Endothelial cell of umbilical vein (primary cell): ENCODE data around the gene LILRB3.

Experiments
- CTCF ChIP-seq, 2 donors: IDR thresholded peaks; 1 replicate in 1 of 2; 2 replicates in 1 of 2; pipeline ENCODE4 v1.5.1; 2011; ENCODE audit warnings: low read length in 2 of 2, mild to moderate bottlenecking in 2 of 2, moderate library complexity in 2 of 2, control low read depth in 1 of 2, inconsistent platforms in 1 of 2, low read depth in 1 of 2; ENCODE audit not compliant: insufficient read depth in 1 of 2; ENCODE audit errors: extremely low read depth in 1 of 2
- EZH2 ChIP-seq: IDR thresholded peaks from 2 replicates; pipeline ENCODE4 v1.6.1; 2012; ENCODE audit warnings: borderline replicate concordance, low read depth, mild to moderate bottlenecking, moderate library complexity, low read length, inconsistent platforms; ENCODE audit not compliant: severe bottlenecking
- JUN ChIP-seq: IDR thresholded peaks from 2 replicates; pipeline ENCODE4 v1.6.1; 2011; ENCODE audit warnings: borderline replicate concordance, low read depth; ENCODE audit not compliant: insufficient read length, insufficient read depth
- POLR2AphosphoS5 ChIP-seq: IDR thresholded peaks from 2 replicates; pipeline ENCODE4 v1.6.1; 2012; ENCODE audit warnings: low read depth, mild to moderate bottlenecking, control low read depth, low read length, moderate library complexity; ENCODE audit not compliant: insufficient read depth

GRCh38 chr19:54203151-54203611 is 19.6 kb downstream of the LILRB3 start:
- TF ChIP-seq CTCF (IDR thresholded peaks at IDR 0.05; ENCODE audit: extremely low read depth in 1 of 2, insufficient read depth in 1 of 2, low read depth in 1 of 2, low read length in 2 of 2) = no peak
- TF ChIP-seq POLR2AphosphoS5 = no peak
- no peak for TF ChIP-seq EZH2
- no peak for TF ChIP-seq JUN
